GM21515 (cell line): ENCODE data around the gene ITSN1.
"Not testable (repeated sequence)": the region's sequence is repeated elsewhere in the genome, so short reads cannot be mapped to it uniquely, and the experiment has no call there.

Experiments used
- ATAC-seq: cut with Tn5 transposase; IDR thresholded peaks from one replicate; pipeline ENCODE4 v1.9.1; 2021; ENCODE audit not compliant: unreplicated experiment

ITSN1 gene

GRCh38 chr21:33857846-33858666 is 215.8 kb downstream of the ITSN1 start:
- ATAC-seq = no peak

- ATAC-seq = no peak
Observed at GRCh38 chr21:33858667-33859372, 216.5 kb downstream of the ITSN1 start.

GRCh38 chr21:33859373-33860102 is 217.2 kb downstream of the ITSN1 start:
- ATAC-seq = no peak

- ATAC-seq = no peak
Observed at GRCh38 chr21:33860332-33860879, 218.1 kb downstream of the ITSN1 start.

DNA sequence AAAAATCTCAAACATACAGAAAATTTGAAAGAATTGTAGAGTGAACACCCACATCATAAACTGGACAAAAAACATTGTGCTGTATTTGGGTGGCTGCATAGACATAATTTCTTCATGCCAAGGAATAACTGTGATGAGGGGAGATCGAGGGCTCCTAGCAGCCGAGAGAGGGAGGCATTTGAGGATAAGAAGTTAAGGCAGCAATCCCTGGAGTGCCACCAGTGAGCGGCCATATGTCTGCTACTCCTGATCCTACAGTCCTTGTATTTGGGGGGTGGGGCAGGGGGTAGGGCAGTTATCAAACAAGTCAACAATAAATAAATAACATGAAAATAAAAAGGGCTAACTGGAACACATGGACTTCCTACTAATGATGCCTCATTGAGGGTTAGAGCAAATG is 218.8 kb downstream of the ITSN1 start:
- ATAC-seq = no peak

- not testable (repeated sequence) for ATAC-seq
Observed at GRCh38 chr21:33863191-33863590, 220.9 kb downstream of the ITSN1 start.

DNA sequence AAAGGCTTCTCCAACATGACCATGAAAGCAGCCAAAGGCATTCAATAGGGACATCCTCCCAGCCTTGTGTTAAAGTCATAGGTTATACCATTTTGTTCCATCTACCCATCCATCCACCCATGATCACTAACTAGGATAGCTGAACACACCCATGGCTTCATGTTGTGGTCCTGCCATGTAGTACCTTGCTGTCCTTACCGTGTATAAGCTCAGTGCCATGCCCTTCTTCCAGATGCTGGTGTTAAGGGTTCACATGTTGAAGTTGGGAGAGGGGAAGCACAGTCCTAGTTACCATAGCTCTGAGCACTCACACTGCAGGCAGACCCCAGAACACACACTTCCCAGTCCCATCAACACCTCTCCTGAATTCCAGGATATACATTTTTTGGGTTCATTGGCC is 221.8 kb downstream of the ITSN1 start:
- no peak for ATAC-seq

DNA sequence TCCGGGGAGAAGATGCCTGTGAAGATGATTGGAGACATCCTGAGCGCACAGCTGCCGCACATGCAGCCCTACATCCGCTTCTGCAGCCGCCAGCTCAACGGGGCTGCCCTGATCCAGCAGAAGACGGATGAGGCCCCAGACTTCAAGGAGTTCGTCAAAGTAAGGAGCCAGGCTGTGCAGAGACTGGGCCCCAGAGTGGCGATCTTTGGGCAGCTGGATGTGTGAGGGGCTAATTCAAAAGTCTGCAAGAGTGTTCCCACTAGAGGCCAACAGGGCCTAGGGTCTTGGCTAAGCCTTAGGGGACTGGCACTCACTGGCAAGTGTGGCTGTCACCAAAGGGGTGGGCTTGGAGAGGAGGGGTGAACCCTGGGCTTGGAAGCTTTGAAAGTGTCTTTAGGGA is 222.9 kb downstream of the ITSN1 start:
- ATAC-seq = no peak

- ATAC-seq = no peak
Observed at GRCh38 chr21:33865996-33866575, 223.8 kb downstream of the ITSN1 start.

- no peak for ATAC-seq
Observed at GRCh38 chr21:33866826-33867225, 224.5 kb downstream of the ITSN1 start.

GRCh38 chr21:33867868-33868267 is 225.6 kb downstream of the ITSN1 start:
- not testable (repeated sequence) for ATAC-seq

GRCh38 chr21:33869873-33870272 is 227.6 kb downstream of the ITSN1 start:
- ATAC-seq = no peak

DNA sequence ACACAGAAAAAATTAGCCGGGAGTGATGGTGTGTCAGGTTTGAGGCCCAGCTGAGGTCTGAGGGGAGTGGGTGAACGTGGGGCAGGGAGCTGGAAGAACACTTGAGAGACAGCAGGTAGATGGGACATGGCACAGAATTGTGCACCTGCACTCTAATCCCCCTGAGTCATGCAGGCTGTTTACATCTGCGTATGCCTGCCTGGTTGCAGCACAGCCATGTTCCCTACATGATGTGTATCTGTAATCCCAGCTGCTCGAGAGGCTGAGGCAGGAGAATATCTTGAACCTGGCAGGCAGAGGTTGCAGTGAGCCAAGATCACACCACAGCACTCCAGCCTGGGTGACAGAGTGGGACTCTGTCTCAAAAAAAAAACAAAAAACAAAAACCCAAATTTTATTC is 228.5 kb downstream of the ITSN1 start:
- ATAC-seq = no peak

DNA sequence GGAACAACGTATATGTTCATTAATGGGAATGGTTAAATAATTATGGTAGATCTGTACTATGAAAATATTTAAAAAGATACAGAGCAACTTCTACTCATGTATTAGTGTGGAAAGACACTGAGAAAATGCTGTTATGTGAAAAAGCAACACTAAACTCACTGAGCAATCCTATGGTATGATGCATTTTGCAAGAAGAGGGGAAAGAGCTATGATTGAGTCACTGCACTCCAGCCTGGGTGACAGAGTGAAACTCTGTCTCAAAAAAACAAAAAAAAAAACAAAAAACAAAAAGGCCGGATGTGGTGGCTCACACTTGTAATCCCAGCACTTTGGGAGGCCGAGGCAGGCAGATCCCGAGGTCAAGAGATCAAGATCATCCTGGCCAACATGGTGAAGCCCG is 228.9 kb downstream of the ITSN1 start:
- no peak for ATAC-seq

- ATAC-seq = no peak
Observed at GRCh38 chr21:33872881-33873515, 230.7 kb downstream of the ITSN1 start.

GRCh38 chr21:33874161-33874560 is 231.9 kb downstream of the ITSN1 start:
- no peak for ATAC-seq

DNA sequence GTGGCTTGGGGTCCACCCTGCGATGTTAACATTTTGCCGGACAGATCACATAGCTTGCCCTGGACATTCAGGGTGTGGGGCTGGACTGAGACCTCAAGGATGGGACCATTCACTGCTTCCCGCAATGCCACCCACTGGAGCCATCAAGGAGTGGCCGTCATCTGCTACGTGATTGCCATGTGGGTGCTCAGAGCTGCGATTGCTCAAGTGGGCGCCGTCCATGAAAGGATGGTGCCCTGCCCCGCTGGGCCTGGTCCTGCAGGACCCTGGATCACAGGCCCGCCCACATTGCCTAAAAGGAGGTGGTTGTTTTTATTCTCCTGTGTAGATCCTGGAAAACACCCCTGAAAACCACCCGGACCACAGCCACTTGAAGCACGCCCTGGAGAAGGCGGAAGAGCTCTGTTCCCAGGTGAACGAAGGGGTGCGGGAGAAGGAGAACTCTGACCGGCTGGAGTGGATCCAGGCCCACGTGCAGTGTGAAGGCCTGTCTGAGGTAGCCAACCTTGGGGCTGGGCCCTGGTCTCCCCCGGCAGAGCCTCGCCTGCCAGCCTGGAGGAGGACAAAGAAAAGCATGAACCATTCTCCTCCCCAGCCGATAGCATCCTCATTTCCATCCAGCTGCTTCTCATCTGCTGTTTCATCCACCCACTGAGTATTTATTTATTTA is 232.9 kb downstream of the ITSN1 start:
- no peak for ATAC-seq

- no peak for ATAC-seq
Observed at GRCh38 chr21:33878824-33879223, 236.5 kb downstream of the ITSN1 start.

- ATAC-seq = no peak
Observed at GRCh38 chr21:33880626-33881025, 238.3 kb downstream of the ITSN1 start.
